ENCODE results near the gene SYCP2L.

GRCh38 chr6:11009353-11009752 lies 122.5 kb downstream of the SYCP2L start:
- TF ChIP-seq, protein P1, sequence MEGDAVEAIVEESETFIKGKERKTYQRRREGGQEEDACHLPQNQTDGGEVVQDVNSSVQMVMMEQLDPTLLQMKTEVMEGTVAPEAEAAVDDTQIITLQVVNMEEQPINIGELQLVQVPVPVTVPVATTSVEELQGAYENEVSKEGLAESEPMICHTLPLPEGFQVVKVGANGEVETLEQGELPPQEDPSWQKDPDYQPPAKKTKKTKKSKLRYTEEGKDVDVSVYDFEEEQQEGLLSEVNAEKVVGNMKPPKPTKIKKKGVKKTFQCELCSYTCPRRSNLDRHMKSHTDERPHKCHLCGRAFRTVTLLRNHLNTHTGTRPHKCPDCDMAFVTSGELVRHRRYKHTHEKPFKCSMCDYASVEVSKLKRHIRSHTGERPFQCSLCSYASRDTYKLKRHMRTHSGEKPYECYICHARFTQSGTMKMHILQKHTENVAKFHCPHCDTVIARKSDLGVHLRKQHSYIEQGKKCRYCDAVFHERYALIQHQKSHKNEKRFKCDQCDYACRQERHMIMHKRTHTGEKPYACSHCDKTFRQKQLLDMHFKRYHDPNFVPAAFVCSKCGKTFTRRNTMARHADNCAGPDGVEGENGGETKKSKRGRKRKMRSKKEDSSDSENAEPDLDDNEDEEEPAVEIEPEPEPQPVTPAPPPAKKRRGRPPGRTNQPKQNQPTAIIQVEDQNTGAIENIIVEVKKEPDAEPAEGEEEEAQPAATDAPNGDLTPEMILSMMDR (IDR thresholded peaks at IDR 0.05), result no peak
- no peak for TF ChIP-seq ZFX (IDR thresholded peaks at IDR 0.05; ENCODE audit: borderline replicate concordance)
